IPS-18c (cell line): ENCODE data around the gene SERPINE1.

Experiments
- H3K4me3 ChIP-seq: 2 replicates; pipeline ENCODE4 v1.7.0; 2013; ENCODE audit warnings: low read depth, mild to moderate bottlenecking, low read length, moderate library complexity; ENCODE audit not compliant: insufficient read depth
- H3K9me3 ChIP-seq: one replicate; pipeline ENCODE4 v1.6.1; 2013; ENCODE audit warnings: mild to moderate bottlenecking, low read length, moderate library complexity; ENCODE audit not compliant: control insufficient read depth, insufficient read depth

Gene SERPINE1

GRCh38 chr7:101133621-101134398 lies 6.9 kb downstream of the SERPINE1 start:
- H3K4me3 ChIP-seq: no peak overlapping the region

DNA sequence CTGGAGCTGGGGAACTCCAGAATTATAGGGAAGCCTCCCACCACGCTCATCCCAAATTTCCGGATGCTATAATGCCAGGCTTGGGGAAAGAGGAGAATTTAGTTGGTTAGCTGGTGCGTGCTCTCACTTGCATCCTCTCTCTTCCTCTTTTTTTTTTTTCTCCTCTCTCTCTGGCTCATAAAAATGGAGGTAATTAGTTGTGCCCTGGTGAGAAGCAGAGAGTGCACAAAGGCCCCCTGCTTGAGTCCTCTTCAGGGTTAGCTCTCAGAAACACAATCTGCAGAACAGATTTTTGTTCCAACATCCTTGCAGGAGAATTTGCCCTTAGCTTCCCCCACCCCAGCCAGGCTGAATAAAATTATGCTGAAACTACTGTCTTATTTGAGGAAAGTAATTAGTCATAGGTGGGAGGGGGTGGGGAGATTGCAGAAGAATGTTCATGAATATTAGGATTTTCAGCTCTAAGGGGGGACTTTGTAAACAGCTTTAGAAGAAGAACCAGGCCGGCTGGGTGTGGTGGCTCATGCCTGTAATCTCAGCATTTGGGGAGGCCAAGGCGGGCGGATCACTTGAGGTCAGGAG lies 7.6 kb downstream of the SERPINE1 start:
- Histone ChIP-seq H3K4me3 (no peak overlapping the region), H3K9me3 (no peaks in the 10 kb centered on the region)

More at GRCh38 chr7:101133621-101134398, 6.9 kb downstream of the SERPINE1 start:
- H3K9me3 ChIP-seq: no peaks in the 10 kb centered on the region

GRCh38 chr7:101137651-101138212 lies 10.8 kb downstream of the SERPINE1 start:
- Histone ChIP-seq H3K4me3 (no peak overlapping the region), H3K9me3 (no peaks in the 10 kb centered on the region)

DNA sequence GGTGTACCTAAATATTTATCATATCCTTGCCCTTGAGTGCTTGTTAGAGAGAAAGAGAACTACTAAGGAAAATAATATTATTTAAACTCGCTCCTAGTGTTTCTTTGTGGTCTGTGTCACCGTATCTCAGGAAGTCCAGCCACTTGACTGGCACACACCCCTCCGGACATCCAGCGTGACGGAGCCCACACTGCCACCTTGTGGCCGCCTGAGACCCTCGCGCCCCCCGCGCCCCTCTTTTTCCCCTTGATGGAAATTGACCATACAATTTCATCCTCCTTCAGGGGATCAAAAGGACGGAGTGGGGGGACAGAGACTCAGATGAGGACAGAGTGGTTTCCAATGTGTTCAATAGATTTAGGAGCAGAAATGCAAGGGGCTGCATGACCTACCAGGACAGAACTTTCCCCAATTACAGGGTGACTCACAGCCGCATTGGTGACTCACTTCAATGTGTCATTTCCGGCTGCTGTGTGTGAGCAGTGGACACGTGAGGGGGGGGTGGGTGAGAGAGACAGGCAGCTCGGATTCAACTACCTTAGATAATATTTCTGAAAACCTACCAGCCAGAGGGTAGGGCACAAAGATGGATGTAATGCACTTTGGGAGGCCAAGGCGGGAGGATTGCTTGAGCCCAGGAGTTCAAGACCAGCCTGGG lies 11.4 kb downstream of the SERPINE1 start:
- Histone ChIP-seq H3K9me3 (no peaks in the 10 kb centered on the region), H3K4me3 (no peak overlapping the region)

DNA sequence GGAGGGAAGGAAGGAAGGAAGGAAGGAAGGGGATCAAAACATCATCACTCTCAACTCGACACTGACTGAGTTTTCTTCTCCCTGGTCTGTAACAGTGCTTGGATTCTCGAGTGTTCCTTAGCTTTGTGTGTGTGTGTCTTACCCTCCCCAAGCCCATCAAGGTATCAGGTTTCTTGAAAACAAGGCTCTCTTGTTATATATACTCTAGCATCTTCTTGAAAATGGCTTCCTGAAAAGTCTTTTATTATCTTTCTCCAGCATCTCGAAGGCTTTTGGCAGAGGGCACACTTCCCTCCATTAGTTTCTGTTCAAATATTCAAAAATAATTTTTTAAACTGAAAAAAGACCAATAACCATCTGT lies 13.4 kb downstream of the SERPINE1 start:
- Histone ChIP-seq H3K9me3 (no peaks in the 10 kb centered on the region), H3K4me3 (no peak overlapping the region)

- H3K9me3 ChIP-seq: no peaks in the 10 kb centered on the region
- no peak overlapping the region for H3K4me3 ChIP-seq
Observed at GRCh38 chr7:101140746-101141382, 14.0 kb downstream of the SERPINE1 start.

GRCh38 chr7:101151908-101152651 lies 25.2 kb downstream of the SERPINE1 start:
- no peaks in the 10 kb centered on the region for H3K9me3 ChIP-seq

GRCh38 chr7:101153969-101154692 lies 27.2 kb downstream of the SERPINE1 start, which contains the start of gene AP1S1:
Gene AP1S1, plus strand, starts transcription at chr7:101154476. Its CDS starts 39 bp downstream, at chr7:101154515.
- Histone ChIP-seq H3K4me3 (peak within 1 kb of the TSS; percentile 84), H3K9me3 (no peaks in the 10 kb centered on the region)

More at GRCh38 chr7:101151908-101152651, 25.2 kb downstream of the SERPINE1 start:
- H3K4me3 ChIP-seq: no peak overlapping the region

GRCh38 chr7:101154693-101155102 lies 27.8 kb downstream of the SERPINE1 start:
- H3K9me3 ChIP-seq: no peaks in the 10 kb centered on the region
- H3K4me3 ChIP-seq: peak overlapping the region; percentile 84

GRCh38 chr7:101155303-101155702 lies 28.4 kb downstream of the SERPINE1 start:
- Histone ChIP-seq H3K9me3 (no peaks in the 10 kb centered on the region), H3K4me3 (peak overlapping the region; percentile 84)

DNA sequence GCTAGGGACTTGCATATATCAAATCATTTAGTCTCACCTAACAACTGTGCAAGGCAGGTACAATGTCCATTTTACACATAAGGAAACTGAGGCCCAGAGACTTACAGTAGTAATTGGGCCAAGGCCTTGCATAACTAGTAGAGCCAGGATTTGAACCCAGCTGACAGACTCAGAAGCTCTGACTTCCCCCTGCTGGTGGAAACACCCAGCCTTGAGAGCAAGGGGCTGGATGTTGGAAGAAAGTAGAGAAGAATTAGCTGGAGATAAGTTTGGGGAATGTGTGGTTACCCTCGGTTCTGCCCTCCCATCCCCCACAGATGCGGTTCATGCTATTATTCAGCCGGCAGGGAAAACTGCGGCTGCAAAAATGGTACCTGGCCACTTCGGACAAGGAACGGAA lies 29.4 kb downstream of the SERPINE1 start:
- H3K9me3 ChIP-seq: peaks cover 2% of the 10 kb centered on the region

GRCh38 chr7:101156866-101157589 lies 30.1 kb downstream of the SERPINE1 start:
- H3K4me3 ChIP-seq: no peak overlapping the region
- H3K9me3 ChIP-seq: peaks cover 2% of the 10 kb centered on the region

More for the DNA sequence above, 29.4 kb downstream of the SERPINE1 start:
- no peak overlapping the region for H3K4me3 ChIP-seq

DNA sequence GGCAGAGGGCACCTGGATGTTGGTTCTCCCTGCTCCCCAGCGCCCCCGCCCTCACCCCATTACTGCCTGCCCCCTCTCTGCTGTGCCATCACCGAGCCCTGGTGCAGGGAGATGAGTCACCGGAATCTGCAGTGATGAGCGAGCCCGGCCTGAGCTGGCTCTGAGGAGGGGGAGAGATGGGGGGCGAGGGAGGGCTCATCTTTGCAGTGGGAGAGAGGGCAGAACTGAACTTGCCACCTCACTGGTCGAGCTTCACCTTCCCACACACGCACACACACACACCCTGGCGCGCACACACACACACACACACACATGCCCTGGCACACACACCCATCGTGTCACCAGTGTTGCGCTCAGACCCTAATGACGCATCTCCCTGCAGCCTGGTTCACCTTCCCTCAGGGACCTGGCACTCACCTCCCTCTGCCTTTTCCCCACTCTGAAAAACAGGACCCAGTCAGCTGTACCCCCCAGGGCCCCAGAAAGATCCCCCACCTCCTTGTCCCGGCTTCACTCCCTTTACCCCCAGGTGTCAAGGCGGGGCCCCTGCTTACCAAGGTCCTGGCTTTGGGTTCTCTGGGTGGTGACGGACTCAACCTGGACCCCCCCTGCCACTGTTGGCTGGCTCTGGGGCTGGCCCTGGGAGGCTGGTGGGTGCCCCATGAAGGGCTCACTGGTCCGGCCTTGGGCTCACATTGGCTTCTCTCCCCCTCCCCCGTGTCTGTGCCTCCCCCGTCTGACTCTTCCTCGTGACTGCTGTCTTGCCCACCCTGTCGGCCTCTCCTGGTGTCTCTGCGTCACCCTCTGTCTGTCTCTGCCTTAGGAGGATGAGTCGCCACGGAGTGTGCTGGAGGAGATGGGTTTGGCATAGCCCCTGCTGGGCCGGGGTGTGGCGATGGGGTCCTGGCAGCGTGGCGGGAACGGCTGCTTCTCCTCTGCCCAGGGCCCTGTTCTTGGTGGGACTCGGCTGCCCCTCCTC lies 33.1 kb downstream of the SERPINE1 start:
- Histone ChIP-seq H3K4me3 (no peak overlapping the region), H3K9me3 (peaks cover 2% of the 10 kb centered on the region)

GRCh38 chr7:101160910-101161309 lies 34.0 kb downstream of the SERPINE1 start:
- Histone ChIP-seq H3K9me3 (peaks cover 2% of the 10 kb centered on the region), H3K4me3 (no peak overlapping the region)
